Mesendoderm (in vitro differentiated cells): Measurements from ENCODE around the gene LTBP4.
A peak's percentile ranks its signal among the peaks of the same experiment; 100 is the strongest.
"Not testable (repeated sequence)": the region's sequence is repeated elsewhere in the genome, so short reads cannot be mapped to it uniquely, and the experiment has no call there.

Experiments used
- DNase-seq: peaks from one replicate; pipeline ENCODE4 v3.0.0; 2013
- H2AK5ac ChIP-seq: 2 replicates; pipeline ENCODE4 v1.6.1; 2013; ENCODE audit warnings: low read length, inconsistent platforms
- H2BK120ac ChIP-seq: 2 replicates; pipeline ENCODE4 v1.6.1; 2013; ENCODE audit warnings: low read depth, mild to moderate bottlenecking, low read length, moderate library complexity, mixed read lengths
- H2BK15ac ChIP-seq: replicated peaks from 2 replicates; pipeline ENCODE4 v1.6.1; 2013; ENCODE audit warnings: low read depth, mild to moderate bottlenecking, moderate library complexity
- H2BK5ac ChIP-seq: 2 replicates; pipeline ENCODE4 v1.6.1; 2013; ENCODE audit warnings: low read length, inconsistent platforms
- H3K18ac ChIP-seq: 2 replicates; pipeline ENCODE4 v1.6.1; 2013; ENCODE audit warnings: mild to moderate bottlenecking, low read length, mixed read lengths
- H3K23ac ChIP-seq: one replicate; pipeline ENCODE4 v1.6.1; 2013; ENCODE audit warnings: low read length
- H3K27ac ChIP-seq: 2 replicates; pipeline ENCODE4 v1.5.1; 2013; ENCODE audit warnings: low read depth, mild to moderate bottlenecking, inconsistent platforms, low read length, moderate library complexity
- H3K27me3 ChIP-seq: 2 replicates; pipeline ENCODE4 v1.6.1; 2013; ENCODE audit warnings: low read length, control low read depth, mild to moderate bottlenecking, inconsistent platforms; ENCODE audit not compliant: insufficient read depth, poor library complexity
- H3K36me3 ChIP-seq: 2 replicates; pipeline ENCODE4 v1.6.1; 2013; ENCODE audit warnings: low read length, inconsistent platforms; ENCODE audit not compliant: control insufficient read depth, insufficient read depth
- H3K4ac ChIP-seq: one replicate; pipeline ENCODE4 v1.6.1; 2013; ENCODE audit warnings: low read depth, mild to moderate bottlenecking, low read length, moderate library complexity
- H3K4me1 ChIP-seq: 2 replicates; pipeline ENCODE4 v1.6.1; 2013; ENCODE audit warnings: low read depth, low read length, inconsistent platforms; ENCODE audit not compliant: control insufficient read depth
- H3K4me2 ChIP-seq: 2 replicates; pipeline ENCODE4 v1.6.1; 2013; ENCODE audit warnings: low read length
- H3K4me3 ChIP-seq: 2 replicates; pipeline ENCODE4 v1.5.1; 2013; ENCODE audit warnings: mild to moderate bottlenecking, low read length
- H3K56ac ChIP-seq: one replicate; pipeline ENCODE4 v1.6.1; 2013; ENCODE audit warnings: low read length
- H3K79me1 ChIP-seq: 2 replicates; pipeline ENCODE4 v1.6.1; 2013; ENCODE audit warnings: low read length, inconsistent platforms
- H3K79me2 ChIP-seq: 2 replicates; pipeline ENCODE4 v1.6.1; 2013; ENCODE audit warnings: mild to moderate bottlenecking, low read length; ENCODE audit not compliant: control insufficient read depth, insufficient read depth
- H3K9ac ChIP-seq: 2 replicates; pipeline ENCODE4 v1.6.1; 2013; ENCODE audit warnings: low read length, inconsistent platforms
- H4K5ac ChIP-seq: one replicate; pipeline ENCODE4 v1.6.1; 2013; ENCODE audit warnings: low read length
- H4K8ac ChIP-seq: one replicate; pipeline ENCODE4 v1.6.1; 2013; ENCODE audit warnings: low read depth, mild to moderate bottlenecking, control low read depth, low read length, moderate library complexity
- WGBS: extraction: QIAGEN DNeasy Blood & Tissue Kit; methylation state at CpG from one replicate; pipeline ENCODE4 v1.1.7; 2013; ENCODE audit warnings: low lambda C conversion rate, missing lambda C conversion rate; ENCODE audit not compliant: insufficient coverage; ENCODE audit errors: extremely low coverage; 5-methylcytosine and 5-hydroxymethylcytosine counted together

The LTBP4 gene

DNA sequence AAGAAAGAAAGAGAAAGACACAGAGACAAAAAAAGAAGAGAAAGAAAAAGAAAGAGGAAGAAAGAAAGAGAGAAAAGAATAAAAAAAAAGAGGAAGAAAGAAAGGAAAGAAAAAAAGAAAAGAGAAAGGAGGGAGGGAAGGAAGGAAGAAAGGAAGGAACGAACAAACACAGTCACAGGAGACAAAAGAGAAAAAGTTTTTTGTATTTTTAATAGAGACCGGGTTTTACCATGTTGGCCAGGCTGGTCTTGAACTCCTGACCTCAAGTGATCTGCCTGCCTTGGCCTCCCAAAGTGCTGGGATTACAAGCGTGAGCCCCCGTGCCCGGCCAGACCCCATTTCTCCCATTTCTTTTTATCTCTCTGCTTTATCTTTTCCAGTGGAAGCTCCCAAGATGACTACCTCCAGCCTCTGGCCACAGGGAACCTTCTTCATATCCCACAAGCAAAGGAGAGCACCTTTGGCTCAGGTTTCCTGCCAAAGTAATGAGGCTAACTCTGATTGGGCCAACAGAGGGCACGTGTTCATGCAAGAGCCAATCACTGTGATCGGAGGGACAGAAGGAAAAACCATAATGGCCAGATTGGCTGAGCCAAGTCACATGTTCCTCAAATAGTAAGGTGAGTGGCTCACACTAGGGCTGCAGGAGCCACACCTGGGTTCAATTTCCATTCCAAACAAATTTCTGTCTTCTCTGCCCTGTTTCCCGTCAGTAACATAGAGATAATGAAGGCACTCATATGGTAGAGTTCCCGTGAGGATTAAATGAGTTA is 48.9 kb downstream of the LTBP4 start:
- peak; percentile 45 for DNase-seq
- not testable (repeated sequence) for H3K27me3 ChIP-seq, H3K18ac ChIP-seq, H3K56ac ChIP-seq, H3K79me1 ChIP-seq, H2BK15ac ChIP-seq, H3K79me2 ChIP-seq, H3K27ac ChIP-seq, H3K4ac ChIP-seq, H4K8ac ChIP-seq, H3K23ac ChIP-seq, H3K4me2 ChIP-seq, H3K4me1 ChIP-seq, H2BK5ac ChIP-seq, H3K36me3 ChIP-seq, H2BK120ac ChIP-seq, H3K4me3 ChIP-seq, H3K9ac ChIP-seq, H4K5ac ChIP-seq, H2AK5ac ChIP-seq
- WGBS: no CpG with 5 or more reads among the region's 9 CpGs

DNA sequence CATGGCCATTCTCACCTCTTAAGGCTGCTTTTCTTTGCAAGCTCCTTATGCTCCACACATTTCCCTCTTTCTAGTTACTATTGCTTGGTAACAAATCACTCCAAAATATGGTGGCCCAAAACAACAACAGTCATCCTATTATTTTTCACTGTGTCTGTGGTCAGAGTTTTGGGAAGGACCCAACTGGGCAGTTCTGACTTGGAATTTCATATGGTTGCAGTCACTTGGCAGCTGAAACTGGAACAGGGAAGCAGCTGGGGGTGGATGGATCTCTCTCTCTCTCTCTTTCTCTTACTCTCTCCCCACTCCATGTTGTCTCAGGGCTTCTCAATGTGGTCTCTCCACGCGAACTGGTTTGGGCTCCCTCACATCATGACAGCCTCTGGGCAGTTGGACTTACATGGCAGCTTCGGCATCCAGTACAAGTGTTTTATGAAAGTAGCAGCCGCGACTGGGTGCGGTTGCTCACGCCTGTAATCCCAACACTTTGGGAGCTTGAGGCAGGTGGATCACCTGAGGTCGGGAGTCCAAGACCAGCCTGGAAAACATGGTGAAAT is 49.7 kb downstream of the LTBP4 start:
- H2BK5ac ChIP-seq: no peak overlapping the region
- no peak overlapping the region for H3K4ac ChIP-seq
- no peak overlapping the region for H3K9ac ChIP-seq
- H2BK15ac ChIP-seq: no peak overlapping the region
- H4K8ac ChIP-seq: no peak overlapping the region
- H3K4me3 ChIP-seq: no peak overlapping the region
- H3K4me2 ChIP-seq: no peak overlapping the region
- DNase-seq: no peak
- no peak overlapping the region for H2AK5ac ChIP-seq
- no peak overlapping the region for H2BK120ac ChIP-seq
- H3K36me3 ChIP-seq: no peaks in the 10 kb centered on the region
- H3K4me1 ChIP-seq: no peaks in the 10 kb centered on the region
- H3K27me3 ChIP-seq: no peaks in the 10 kb centered on the region
- H3K18ac ChIP-seq: no peak overlapping the region
- H3K56ac ChIP-seq: no peak overlapping the region
- no peak overlapping the region for H3K23ac ChIP-seq
- no CpG with 5 or more reads among the region's 8 CpGs for WGBS
- H4K5ac ChIP-seq: no peak overlapping the region
- no peaks in the 10 kb centered on the region for H3K79me1 ChIP-seq
- H3K79me2 ChIP-seq: no peaks in the 10 kb centered on the region
- no peak overlapping the region for H3K27ac ChIP-seq

- H3K4me1 ChIP-seq, H3K56ac ChIP-seq, H2BK120ac ChIP-seq, H3K27ac ChIP-seq, H3K79me1 ChIP-seq, H4K5ac ChIP-seq, DNase-seq, H3K9ac ChIP-seq, H4K8ac ChIP-seq, H2BK5ac ChIP-seq, H3K27me3 ChIP-seq, H3K79me2 ChIP-seq, H3K4ac ChIP-seq, H3K23ac ChIP-seq, H3K36me3 ChIP-seq, H2BK15ac ChIP-seq, H3K18ac ChIP-seq, H3K4me2 ChIP-seq, H3K4me3 ChIP-seq, H2AK5ac ChIP-seq: not testable (repeated sequence)
- no CpG with 5 or more reads among the region's 11 CpGs for WGBS
Measured at GRCh38 chr19:40652303-40652702, 51.1 kb downstream of the LTBP4 start.

- H2AK5ac ChIP-seq, H2BK120ac ChIP-seq, H3K27ac ChIP-seq, H3K4ac ChIP-seq, H3K36me3 ChIP-seq, H4K8ac ChIP-seq, DNase-seq, H3K4me2 ChIP-seq, H3K79me1 ChIP-seq, H3K27me3 ChIP-seq, H3K56ac ChIP-seq, H4K5ac ChIP-seq, H3K79me2 ChIP-seq, H3K18ac ChIP-seq, H3K9ac ChIP-seq, H3K23ac ChIP-seq, H2BK5ac ChIP-seq, H3K4me1 ChIP-seq, H3K4me3 ChIP-seq, H2BK15ac ChIP-seq: not testable (repeated sequence)
- WGBS: no CpG with 5 or more reads among the region's 7 CpGs
Measured at GRCh38 chr19:40655684-40656083, 54.5 kb downstream of the LTBP4 start.

DNA sequence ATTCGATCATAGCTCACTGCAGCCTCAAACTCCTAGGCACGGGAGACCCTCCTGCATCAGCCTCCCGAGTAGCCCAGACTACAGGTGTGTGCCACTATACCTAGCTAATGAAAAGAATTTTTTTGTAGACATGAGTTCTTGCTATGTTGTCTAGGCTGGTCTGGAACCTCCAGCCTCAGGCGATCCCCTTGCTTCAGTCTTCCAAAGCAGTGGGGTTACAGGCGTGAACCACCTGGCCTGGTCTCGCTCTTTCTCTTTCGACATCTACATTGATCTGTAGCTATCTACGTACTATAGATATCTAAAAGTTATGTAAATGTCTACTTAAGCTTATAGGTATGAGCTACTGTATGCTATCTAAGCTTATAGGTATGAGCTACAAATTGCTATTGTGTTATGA is 56.9 kb downstream of the LTBP4 start:
- H3K27ac ChIP-seq: no peak overlapping the region
- H3K23ac ChIP-seq: no peak overlapping the region
- no peak overlapping the region for H2AK5ac ChIP-seq
- H2BK15ac ChIP-seq: no peak overlapping the region
- H3K4ac ChIP-seq: no peak overlapping the region
- no peak overlapping the region for H4K8ac ChIP-seq
- no peaks in the 10 kb centered on the region for H3K27me3 ChIP-seq
- DNase-seq: no peak
- H3K79me1 ChIP-seq: no peaks in the 10 kb centered on the region
- no peak overlapping the region for H2BK120ac ChIP-seq
- H3K79me2 ChIP-seq: no peaks in the 10 kb centered on the region
- H3K4me2 ChIP-seq: no peak overlapping the region
- no peak overlapping the region for H3K56ac ChIP-seq
- H2BK5ac ChIP-seq: no peak overlapping the region
- no peaks in the 10 kb centered on the region for H3K4me1 ChIP-seq
- no peak overlapping the region for H3K9ac ChIP-seq
- WGBS: no CpG with 5 or more reads among the region's 8 CpGs
- H3K36me3 ChIP-seq: no peaks in the 10 kb centered on the region
- H3K4me3 ChIP-seq: no peak overlapping the region
- no peak overlapping the region for H4K5ac ChIP-seq
- no peak overlapping the region for H3K18ac ChIP-seq

GRCh38 chr19:40659116-40659515 is 57.9 kb downstream of the LTBP4 start:
- Histone ChIP-seq H3K9ac (no peak overlapping the region), H3K4me1 (no peaks in the 10 kb centered on the region)
- WGBS: no CpG with 5 or more reads among the region's 5 CpGs

More at GRCh38 chr19:40659116-40659515, 57.9 kb downstream of the LTBP4 start:
- no peaks in the 10 kb centered on the region for H3K27me3 ChIP-seq
- no peaks in the 10 kb centered on the region for H3K79me1 ChIP-seq
- H3K4me3 ChIP-seq: no peak overlapping the region
- no peak overlapping the region for H3K4me2 ChIP-seq
- H3K36me3 ChIP-seq: no peaks in the 10 kb centered on the region
- no peak overlapping the region for H3K56ac ChIP-seq
- H3K18ac ChIP-seq: no peak overlapping the region
- no peak overlapping the region for H3K23ac ChIP-seq
- H4K5ac ChIP-seq: no peak overlapping the region
- H3K79me2 ChIP-seq: no peaks in the 10 kb centered on the region
- H2AK5ac ChIP-seq: no peak overlapping the region
- H3K4ac ChIP-seq: no peak overlapping the region
- H2BK120ac ChIP-seq: no peak overlapping the region
- H2BK15ac ChIP-seq: no peak overlapping the region
- H3K27ac ChIP-seq: no peak overlapping the region
- no peak for DNase-seq
- H2BK5ac ChIP-seq: no peak overlapping the region
- H4K8ac ChIP-seq: no peak overlapping the region
